GM12874 (cell line): ENCODE data around the gene NKAIN4.

Experiments
- CTCF ChIP-seq: IDR thresholded peaks from 2 replicates; pipeline ENCODE4 v1.5.1; 2011; ENCODE audit warnings: low read depth, mild to moderate bottlenecking, control low read depth, low read length, moderate library complexity; ENCODE audit not compliant: insufficient read depth

NKAIN4 gene

DNA sequence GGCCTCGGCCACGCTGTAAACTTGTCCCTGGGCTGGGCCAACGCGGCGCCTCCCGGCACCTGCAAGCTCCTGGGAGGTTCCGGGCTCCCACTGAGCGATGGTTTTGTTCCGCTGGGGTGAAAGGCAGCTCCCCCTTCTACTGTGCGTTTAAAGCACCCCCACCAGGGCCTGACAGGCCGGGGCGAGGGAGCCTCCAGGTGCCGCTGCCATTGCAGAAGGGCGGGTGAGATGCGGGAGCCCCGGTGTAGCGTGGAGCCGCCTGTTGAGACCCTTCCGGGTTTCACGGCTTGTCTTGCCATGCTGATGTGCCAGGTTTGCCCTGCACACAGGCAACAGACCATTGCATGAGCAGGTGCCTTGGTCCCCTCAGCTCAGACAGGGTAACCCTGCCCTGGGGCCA, 41.6 kb upstream of the NKAIN4 start:
- no peak for TF ChIP-seq CTCF

DNA sequence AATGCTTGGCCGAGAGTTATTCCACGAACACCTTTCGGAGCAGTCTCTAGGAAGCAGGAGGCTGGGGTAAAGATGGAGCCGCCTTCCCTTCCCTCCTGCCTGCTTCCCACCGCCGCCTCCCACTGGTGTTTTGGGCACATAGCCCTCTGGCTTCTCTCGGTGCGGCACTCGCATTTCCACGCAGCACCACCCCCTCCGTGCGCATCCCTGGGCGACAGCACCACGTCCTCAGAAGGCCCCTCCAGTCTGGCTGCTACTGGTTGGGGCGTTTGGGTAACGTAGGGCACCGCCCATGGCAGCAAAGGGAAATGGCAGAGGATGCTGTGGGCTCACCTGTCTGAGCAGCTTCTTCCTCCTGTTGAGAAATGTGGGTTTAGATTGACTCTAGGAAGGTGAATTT, 41.2 kb upstream of the NKAIN4 start:
- TF ChIP-seq CTCF: no peak

DNA sequence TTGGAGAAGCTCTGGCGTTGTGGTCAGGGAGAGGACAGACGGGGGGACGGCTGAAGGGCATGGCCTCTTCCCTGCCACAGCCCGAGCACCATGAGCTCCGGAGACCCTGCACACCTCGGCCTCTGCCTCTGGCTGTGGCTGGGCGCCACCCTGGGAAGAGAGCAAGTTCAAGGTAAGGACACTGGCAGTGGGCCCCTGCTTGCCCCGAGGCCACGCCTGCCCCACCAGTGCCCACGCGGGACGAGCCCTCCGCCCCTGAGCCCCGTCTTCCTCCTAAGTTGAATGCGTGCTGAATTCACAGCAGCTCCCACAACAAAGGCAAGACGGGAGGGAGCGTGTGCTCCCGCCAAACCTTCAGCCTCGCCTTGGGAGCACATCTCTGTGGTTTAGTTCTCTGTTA, 40.8 kb upstream of the NKAIN4 start:
- TF ChIP-seq CTCF: no peak

GRCh38 chr20:63294536-63294900, 40.3 kb upstream of the NKAIN4 start:
- no peak for TF ChIP-seq CTCF

- TF ChIP-seq CTCF: no peak
Measured at GRCh38 chr20:63293871-63294535, 39.7 kb upstream of the NKAIN4 start.

DNA sequence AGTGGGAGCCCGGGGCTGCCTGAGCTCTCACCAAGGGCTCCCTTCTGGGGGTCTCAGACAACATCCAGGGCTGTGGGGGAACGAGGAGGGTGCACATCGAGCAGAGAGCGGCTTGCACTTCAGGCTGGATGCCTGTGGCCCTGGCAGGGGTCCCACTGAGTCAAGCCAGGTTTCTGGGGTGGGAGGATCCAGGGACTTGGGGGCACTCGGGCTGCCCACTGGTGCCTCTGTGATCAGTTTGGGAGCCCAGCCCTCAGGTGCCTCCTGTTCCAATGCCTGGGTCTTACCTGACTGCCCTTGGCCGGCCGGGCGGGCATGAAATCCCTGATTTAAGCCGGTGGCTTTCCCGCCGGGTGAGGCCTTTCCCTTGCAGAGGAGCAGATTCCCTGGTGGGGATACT, 39.2 kb upstream of the NKAIN4 start:
- no peak for TF ChIP-seq CTCF

DNA sequence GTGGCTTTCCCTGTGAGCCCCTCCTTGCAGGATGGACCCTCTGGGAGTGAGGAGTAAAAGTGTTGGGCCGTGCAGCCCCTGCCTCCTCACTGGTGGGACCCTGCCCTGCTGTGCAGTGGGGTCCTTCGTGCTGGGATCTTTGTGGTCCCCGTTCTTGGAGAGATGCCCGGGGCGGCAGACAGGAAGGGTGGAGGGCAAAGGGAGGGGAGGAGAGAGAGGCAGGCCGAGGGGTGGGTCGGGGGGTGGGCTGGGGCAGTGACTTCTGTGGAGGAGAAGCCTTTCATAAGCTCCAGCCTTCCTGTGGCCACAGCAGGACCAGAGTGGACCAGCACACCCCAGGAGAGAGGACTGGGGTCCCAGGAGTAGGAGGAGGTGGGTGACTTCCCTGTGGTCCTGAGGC, 38.6 kb upstream of the NKAIN4 start, which contains the start of gene COL20A1:
Gene COL20A1, plus strand, starts transcription at position 283 of the 400 bp plus-strand sequence. CDS start 1,922 bp downstream, outside the sequence.
- no peak for TF ChIP-seq CTCF

GRCh38 chr20:63292292-63292701, 38.0 kb upstream of the NKAIN4 start:
- no peak for TF ChIP-seq CTCF
